HepG2 (cell line): ENCODE data around the gene BAIAP2L1. TPM values are rescaled to one million over a fixed set of nuclear protein-coding genes. Genes with fewer than 3 reads are reported as not detected.

Source experiments
- ATF4 ChIP-seq, 2 experiments: fragments of 450-650 bp in 1 of 2; sonication (generic) in 1 of 2; formaldehyde crosslinking; IDR thresholded peaks; 2 replicates each; pipeline versions ENCODE4 v1.5.0 to v1.8.0; 2020 to 2022; ENCODE audit warnings: mild to moderate bottlenecking in 1 of 2, missing genetic modification reagents in 1 of 2
- CREBL2 ChIP-seq: sonication (generic); formaldehyde crosslinking; IDR thresholded peaks from 2 replicates; pipeline ENCODE4 v1.8.1; 2023; ENCODE audit warnings: missing genetic modification reagents, mild to moderate bottlenecking, borderline replicate concordance
- DZIP1 ChIP-seq: sonication (generic); formaldehyde crosslinking; IDR thresholded peaks from 2 replicates; pipeline ENCODE4 v1.5.0; 2020; ENCODE audit warnings: mild to moderate bottlenecking, missing genetic modification reagents
- GABPB1 ChIP-seq: IDR thresholded peaks from 2 replicates; pipeline ENCODE4 v1.6.1; 2016; ENCODE audit warnings: mild to moderate bottlenecking, missing genetic modification reagents, moderate library complexity, missing compliant biosample characterization
- GLMP ChIP-seq: sonication (generic); formaldehyde crosslinking; IDR thresholded peaks from 2 replicates; pipeline ENCODE4 v1.9.0; 2021; ENCODE audit warnings: missing genetic modification reagents, mild to moderate bottlenecking, borderline replicate concordance
- SAP130 ChIP-seq: IDR thresholded peaks from 2 replicates; pipeline ENCODE4 v1.6.1; 2016; ENCODE audit warnings: low read depth
- TOPORS ChIP-seq: sonication (generic); formaldehyde crosslinking; IDR thresholded peaks from 2 replicates; pipeline ENCODE4 v1.8.0; 2023; ENCODE audit warnings: mild to moderate bottlenecking, missing genetic modification reagents
- polyA plus RNA-seq, 8 experiments: library from polyadenylated mRNA; depleted of rRNA in 3 of 8; stranded (reverse) in 7 of 8; unstranded in 1 of 8; fragments of >200 nt; fragmentation: Illumina TruSeq in 4 of 8; extraction: Trizol in 4 of 8; gene quantifications; 2 replicates each; pipeline versions ENCODE4 v1.2.1 to v1.2.3, GENCODE V29; 2011 to 2016; ENCODE audit warnings: low read depth in 4 of 8, missing spikeins in 1 of 8, mixed read lengths in 1 of 8; ENCODE audit not compliant: insufficient read depth in 1 of 8
- total RNA-seq, 5 experiments: library from RNA; depleted of rRNA; stranded (reverse); fragments of >200 nt; fragmentation: Illumina TruSeq; extraction: Trizol; gene quantifications; 2 replicates each; pipeline ENCODE4 v1.2.3, GENCODE V29; 2016; ENCODE audit warnings: low read depth in 1 of 5
- TF ChIP-seq, protein P1 (sequence below): sonication (generic); formaldehyde crosslinking; IDR thresholded peaks from 2 replicates; pipeline ENCODE4 v1.9.0; 2021; ENCODE audit warnings: missing genetic modification reagents, mild to moderate bottlenecking, borderline replicate concordance
- TF ChIP-seq, protein P2 (sequence below): sonication (generic); formaldehyde crosslinking; IDR thresholded peaks from 2 replicates; pipeline ENCODE4 v1.4.0; 2020; ENCODE audit warnings: missing genetic modification reagents
- TF ChIP-seq, protein P3 (sequence below): IDR thresholded peaks from 2 replicates; pipeline ENCODE4 v1.6.1; 2018; ENCODE audit warnings: missing genetic modification reagents
- TF ChIP-seq, protein P4 (sequence below): sonication (generic); formaldehyde crosslinking; IDR thresholded peaks from 2 replicates; pipeline ENCODE4 v1.8.0; 2022; ENCODE audit warnings: missing genetic modification reagents, mild to moderate bottlenecking, moderate library complexity, borderline replicate concordance

The BAIAP2L1 gene
- total and polyA plus RNA-seq, 2 of the 13 experiments (the other 11 are each of a cell fraction or from before 2014, with no cell fraction given), result 13.0 to 21.5 TPM

DNA sequence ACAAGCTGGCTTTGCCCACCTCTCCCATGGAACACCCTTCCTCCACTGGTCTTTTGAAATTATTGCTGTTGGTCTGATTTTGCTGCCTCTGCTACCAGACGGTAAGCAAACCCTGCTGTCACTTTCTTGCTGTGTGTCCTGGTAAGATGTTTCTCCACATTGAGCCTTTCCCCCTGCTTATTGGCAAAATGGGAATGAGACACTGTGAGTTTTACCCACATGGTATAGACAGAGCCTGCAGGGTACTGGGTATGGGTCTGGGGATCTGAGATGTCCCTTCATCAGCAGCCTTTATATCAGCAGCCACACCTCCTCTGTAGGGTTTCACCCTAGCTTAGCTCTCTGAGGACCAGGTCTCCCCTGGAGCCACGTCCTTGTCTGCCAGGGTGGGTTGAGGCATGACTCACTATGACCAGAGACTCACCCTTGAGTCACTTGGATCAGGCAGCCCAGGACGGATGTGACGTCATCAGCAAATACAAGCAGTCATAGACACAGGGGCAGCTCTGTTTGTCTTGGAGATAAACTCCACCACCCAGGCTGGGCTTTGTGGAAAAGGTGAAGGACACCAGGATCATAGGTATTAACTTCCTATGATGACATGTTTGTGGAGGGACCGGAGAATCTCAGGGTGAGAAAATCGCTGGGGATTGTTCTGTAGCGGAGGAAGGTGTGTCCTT lies 17.9 kb upstream of the BAIAP2L1 start (continued):
- TF ChIP-seq, protein P1, sequence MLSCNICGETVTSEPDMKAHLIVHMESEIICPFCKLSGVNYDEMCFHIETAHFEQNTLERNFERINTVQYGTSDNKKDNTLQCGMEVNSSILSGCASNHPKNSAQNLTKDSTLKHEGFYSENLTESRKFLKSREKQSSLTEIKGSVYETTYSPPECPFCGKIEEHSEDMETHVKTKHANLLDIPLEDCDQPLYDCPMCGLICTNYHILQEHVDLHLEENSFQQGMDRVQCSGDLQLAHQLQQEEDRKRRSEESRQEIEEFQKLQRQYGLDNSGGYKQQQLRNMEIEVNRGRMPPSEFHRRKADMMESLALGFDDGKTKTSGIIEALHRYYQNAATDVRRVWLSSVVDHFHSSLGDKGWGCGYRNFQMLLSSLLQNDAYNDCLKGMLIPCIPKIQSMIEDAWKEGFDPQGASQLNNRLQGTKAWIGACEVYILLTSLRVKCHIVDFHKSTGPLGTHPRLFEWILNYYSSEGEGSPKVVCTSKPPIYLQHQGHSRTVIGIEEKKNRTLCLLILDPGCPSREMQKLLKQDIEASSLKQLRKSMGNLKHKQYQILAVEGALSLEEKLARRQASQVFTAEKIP (CRISPR knock-in tag), result no peak
- TF ChIP-seq GLMP (CRISPR knock-in tag), result no peak
- TF ChIP-seq, protein P2, sequence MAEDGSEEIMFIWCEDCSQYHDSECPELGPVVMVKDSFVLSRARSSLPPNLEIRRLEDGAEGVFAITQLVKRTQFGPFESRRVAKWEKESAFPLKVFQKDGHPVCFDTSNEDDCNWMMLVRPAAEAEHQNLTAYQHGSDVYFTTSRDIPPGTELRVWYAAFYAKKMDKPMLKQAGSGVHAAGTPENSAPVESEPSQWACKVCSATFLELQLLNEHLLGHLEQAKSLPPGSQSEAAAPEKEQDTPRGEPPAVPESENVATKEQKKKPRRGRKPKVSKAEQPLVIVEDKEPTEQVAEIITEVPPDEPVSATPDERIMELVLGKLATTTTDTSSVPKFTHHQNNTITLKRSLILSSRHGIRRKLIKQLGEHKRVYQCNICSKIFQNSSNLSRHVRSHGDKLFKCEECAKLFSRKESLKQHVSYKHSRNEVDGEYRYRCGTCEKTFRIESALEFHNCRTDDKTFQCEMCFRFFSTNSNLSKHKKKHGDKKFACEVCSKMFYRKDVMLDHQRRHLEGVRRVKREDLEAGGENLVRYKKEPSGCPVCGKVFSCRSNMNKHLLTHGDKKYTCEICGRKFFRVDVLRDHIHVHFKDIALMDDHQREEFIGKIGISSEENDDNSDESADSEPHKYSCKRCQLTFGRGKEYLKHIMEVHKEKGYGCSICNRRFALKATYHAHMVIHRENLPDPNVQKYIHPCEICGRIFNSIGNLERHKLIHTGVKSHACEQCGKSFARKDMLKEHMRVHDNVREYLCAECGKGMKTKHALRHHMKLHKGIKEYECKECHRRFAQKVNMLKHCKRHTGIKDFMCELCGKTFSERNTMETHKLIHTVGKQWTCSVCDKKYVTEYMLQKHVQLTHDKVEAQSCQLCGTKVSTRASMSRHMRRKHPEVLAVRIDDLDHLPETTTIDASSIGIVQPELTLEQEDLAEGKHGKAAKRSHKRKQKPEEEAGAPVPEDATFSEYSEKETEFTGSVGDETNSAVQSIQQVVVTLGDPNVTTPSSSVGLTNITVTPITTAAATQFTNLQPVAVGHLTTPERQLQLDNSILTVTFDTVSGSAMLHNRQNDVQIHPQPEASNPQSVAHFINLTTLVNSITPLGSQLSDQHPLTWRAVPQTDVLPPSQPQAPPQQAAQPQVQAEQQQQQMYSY (CRISPR knock-in tag), result no peak
- TF ChIP-seq TOPORS, result no peak; the same call in 1 of the 2 replicates
- TF ChIP-seq ATF4 (CRISPR knock-in tag; IDR thresholded peaks at IDR 0.05), result peak in 1 of 2 experiments; percentile 91; a peak in 2 of 4 replicates
- TF ChIP-seq, protein P3, sequence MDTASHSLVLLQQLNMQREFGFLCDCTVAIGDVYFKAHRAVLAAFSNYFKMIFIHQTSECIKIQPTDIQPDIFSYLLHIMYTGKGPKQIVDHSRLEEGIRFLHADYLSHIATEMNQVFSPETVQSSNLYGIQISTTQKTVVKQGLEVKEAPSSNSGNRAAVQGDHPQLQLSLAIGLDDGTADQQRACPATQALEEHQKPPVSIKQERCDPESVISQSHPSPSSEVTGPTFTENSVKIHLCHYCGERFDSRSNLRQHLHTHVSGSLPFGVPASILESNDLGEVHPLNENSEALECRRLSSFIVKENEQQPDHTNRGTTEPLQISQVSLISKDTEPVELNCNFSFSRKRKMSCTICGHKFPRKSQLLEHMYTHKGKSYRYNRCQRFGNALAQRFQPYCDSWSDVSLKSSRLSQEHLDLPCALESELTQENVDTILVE (CRISPR knock-in tag), result peak; percentile 47; the same call in 1 of the 2 replicates
- no peak for TF ChIP-seq CREBL2 (CRISPR knock-in tag)
- TF ChIP-seq SAP130 (CRISPR knock-in tag), result peak; percentile 95
- peak; percentile 90 for TF ChIP-seq GABPB1
- TF ChIP-seq DZIP1 (CRISPR knock-in tag), result no peak
- TF ChIP-seq, protein P4, sequence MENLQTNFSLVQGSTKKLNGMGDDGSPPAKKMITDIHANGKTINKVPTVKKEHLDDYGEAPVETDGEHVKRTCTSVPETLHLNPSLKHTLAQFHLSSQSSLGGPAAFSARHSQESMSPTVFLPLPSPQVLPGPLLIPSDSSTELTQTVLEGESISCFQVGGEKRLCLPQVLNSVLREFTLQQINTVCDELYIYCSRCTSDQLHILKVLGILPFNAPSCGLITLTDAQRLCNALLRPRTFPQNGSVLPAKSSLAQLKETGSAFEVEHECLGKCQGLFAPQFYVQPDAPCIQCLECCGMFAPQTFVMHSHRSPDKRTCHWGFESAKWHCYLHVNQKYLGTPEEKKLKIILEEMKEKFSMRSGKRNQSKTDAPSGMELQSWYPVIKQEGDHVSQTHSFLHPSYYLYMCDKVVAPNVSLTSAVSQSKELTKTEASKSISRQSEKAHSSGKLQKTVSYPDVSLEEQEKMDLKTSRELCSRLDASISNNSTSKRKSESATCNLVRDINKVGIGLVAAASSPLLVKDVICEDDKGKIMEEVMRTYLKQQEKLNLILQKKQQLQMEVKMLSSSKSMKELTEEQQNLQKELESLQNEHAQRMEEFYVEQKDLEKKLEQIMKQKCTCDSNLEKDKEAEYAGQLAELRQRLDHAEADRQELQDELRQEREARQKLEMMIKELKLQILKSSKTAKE (CRISPR knock-in tag), result peak; percentile 99
